Measurements from ENCODE around the gene SHB.

DNA sequence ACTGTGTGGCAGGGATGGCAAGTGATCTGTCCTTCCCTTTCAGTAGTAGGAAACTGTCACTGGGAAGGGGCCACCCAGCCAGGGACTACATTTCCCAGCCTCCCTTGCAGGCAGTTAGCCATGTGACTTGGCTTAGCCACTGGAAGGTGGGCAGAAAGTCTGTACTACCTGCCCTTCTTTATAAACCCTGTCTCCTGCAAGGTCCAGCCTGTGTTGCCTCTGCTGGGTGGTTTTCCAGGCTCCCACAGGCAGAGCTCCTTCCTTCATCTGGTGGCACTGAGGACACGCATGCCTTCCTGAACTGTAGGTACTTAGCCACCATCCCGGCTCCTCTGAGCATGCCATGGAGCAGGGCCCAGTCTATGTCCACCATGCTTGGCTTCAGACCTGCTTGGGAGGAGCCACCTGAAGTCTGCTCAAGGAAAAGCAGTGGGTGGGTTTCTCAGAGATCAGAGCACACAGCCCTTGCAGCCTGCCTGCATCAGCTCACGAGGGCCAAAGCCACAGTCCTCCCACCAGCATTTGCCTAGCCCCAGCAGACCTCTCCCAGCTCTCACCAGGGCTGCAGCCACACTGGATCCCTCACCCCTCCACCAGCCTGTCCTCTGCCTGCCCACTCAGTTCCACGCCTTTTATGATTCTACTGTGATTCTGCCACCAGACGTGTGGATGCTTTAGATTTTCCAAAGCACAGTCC, 148.4 kb downstream of the SHB start:
- TF ChIP-seq, protein P1, sequence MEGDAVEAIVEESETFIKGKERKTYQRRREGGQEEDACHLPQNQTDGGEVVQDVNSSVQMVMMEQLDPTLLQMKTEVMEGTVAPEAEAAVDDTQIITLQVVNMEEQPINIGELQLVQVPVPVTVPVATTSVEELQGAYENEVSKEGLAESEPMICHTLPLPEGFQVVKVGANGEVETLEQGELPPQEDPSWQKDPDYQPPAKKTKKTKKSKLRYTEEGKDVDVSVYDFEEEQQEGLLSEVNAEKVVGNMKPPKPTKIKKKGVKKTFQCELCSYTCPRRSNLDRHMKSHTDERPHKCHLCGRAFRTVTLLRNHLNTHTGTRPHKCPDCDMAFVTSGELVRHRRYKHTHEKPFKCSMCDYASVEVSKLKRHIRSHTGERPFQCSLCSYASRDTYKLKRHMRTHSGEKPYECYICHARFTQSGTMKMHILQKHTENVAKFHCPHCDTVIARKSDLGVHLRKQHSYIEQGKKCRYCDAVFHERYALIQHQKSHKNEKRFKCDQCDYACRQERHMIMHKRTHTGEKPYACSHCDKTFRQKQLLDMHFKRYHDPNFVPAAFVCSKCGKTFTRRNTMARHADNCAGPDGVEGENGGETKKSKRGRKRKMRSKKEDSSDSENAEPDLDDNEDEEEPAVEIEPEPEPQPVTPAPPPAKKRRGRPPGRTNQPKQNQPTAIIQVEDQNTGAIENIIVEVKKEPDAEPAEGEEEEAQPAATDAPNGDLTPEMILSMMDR (IDR thresholded peaks at IDR 0.05) = no peak
- TF ChIP-seq POLR2AphosphoS5 (IDR thresholded peaks at IDR 0.05) = no peak
